MM.1S (cell line): ENCODE data around the gene IL1RAPL2.

ENCODE experiments used
- CTCF ChIP-seq: fragments of 300-600 bp; sonication (generic); IDR thresholded peaks from 2 replicates; pipeline ENCODE4 v1.5.1; 2016; ENCODE audit warnings: antibody characterized with exemption, low read length, mixed read lengths
- EZH2phosphoT487 ChIP-seq: fragments of 300-600 bp; sonication (generic); IDR thresholded peaks from 2 replicates; pipeline ENCODE4 v1.6.1; 2018; ENCODE audit warnings: antibody characterized with exemption, low read length

GRCh38 chrX:105317117-105317516 is 751.1 kb downstream of the IL1RAPL2 start:
- TF ChIP-seq EZH2phosphoT487 = no peak
- TF ChIP-seq CTCF = no peak
